HepG2 (cell line): ENCODE results near the gene SLC34A3. TPM values are rescaled to one million over a fixed set of nuclear protein-coding genes. Genes with fewer than 3 reads are reported as not detected.

ENCODE experiments used
- ATAC-seq: fragments of 200-7000 bp; cut with Tn5 transposase; 3 replicates; pipeline ENCODE4 v1.9.1; 2020; ENCODE audit warnings: mild to moderate bottlenecking, moderate library complexity
- BruUV-seq: library from RNA; stranded (reverse); fragments of 400-500 nt; replicated peaks from 2 replicates; lab custom pipeline; 2021; lab: Mats Ljungman, UMichigan
- CTCF ChIA-PET: fragments of 300-600 bp; formaldehyde crosslinking; extraction: SDS; loops from one replicate; lab custom pipeline; 2021; ENCODE audit warnings: low total read pairs, inconsistent platforms, low intra/inter-chr PET ratio; lab: Yijun Ruan, JAX
- POLR2A ChIA-PET: fragments of 350-600 bp; sonication (Branson Sonifier 250); formaldehyde crosslinking; loops from one replicate; lab custom pipeline; 2020; ENCODE audit warnings: antibody characterized with exemption, inconsistent platforms; lab: Yijun Ruan, JAX
- DNase-seq: peaks from one replicate; pipeline ENCODE4 v3.0.0-alpha.2; 2015; ENCODE audit warnings: low spot score
- FAIRE-seq: peaks from 3 replicates; lab custom pipeline; 2011; peaks lifted over from hg19 to GRCh38; lab: Jason Lieb, UNC
- H2AFZ ChIP-seq: one replicate; pipeline ENCODE4 v1.6.1; 2011; ENCODE audit warnings: low read length, inconsistent platforms
- H3K27ac ChIP-seq: fragments of 300-600 bp; 3 replicates; pipeline ENCODE4 v1.8.0; 2011; ENCODE audit warnings: mixed run types, mild to moderate bottlenecking, mixed read lengths, low read length, inconsistent platforms; ENCODE audit not compliant: insufficient read depth; ENCODE audit errors: extremely low read length
- H3K27me3 ChIP-seq, 2 experiments: fragments of 200-600 bp in 1 of 2; 2 replicates in 1 of 2; 3 replicates in 1 of 2; pipeline versions ENCODE4 v1.6.0 to v1.8.0; 2011; ENCODE audit warnings: low read length in 2 of 2, mild to moderate bottlenecking in 2 of 2, moderate library complexity in 2 of 2, inconsistent platforms in 1 of 2; ENCODE audit not compliant: insufficient read depth in 2 of 2, control insufficient read depth in 1 of 2
- H3K36me3 ChIP-seq, 2 experiments: fragments of 200-600 bp in 1 of 2; replicated peaks in 1 of 2; 2 replicates in 1 of 2; 3 replicates in 1 of 2; pipeline versions ENCODE4 v1.5.1 to v1.8.0; 2011; ENCODE audit warnings: low read length in 2 of 2, inconsistent platforms in 1 of 2; ENCODE audit not compliant: insufficient read depth in 2 of 2, control insufficient read depth in 1 of 2
- H3K4me1 ChIP-seq: 2 replicates; pipeline ENCODE4 v1.5.1; 2012; ENCODE audit warnings: low read length, inconsistent platforms; ENCODE audit not compliant: insufficient read depth
- H3K4me2 ChIP-seq: 2 replicates; pipeline ENCODE4 v1.6.0; 2011; ENCODE audit warnings: low read depth, low read length, inconsistent platforms
- H3K4me3 ChIP-seq, 3 experiments: fragments of 200-600 bp in 1 of 3; sonication (generic), shearing (Covaris generic) in 1 of 3; replicated peaks in 1 of 3; 2 replicates each; pipeline ENCODE4 v1.5.1; 2011 to 2016; ENCODE audit warnings: low read length in 3 of 3, inconsistent platforms in 2 of 3, low read depth in 2 of 3, mild to moderate bottlenecking in 2 of 3, control low read depth in 1 of 3, mixed read lengths in 1 of 3; ENCODE audit not compliant: insufficient read depth in 1 of 3
- H3K79me2 ChIP-seq: one replicate; pipeline ENCODE4 v1.6.1; 2011; ENCODE audit warnings: low read length, inconsistent platforms; ENCODE audit not compliant: insufficient read depth
- H3K9ac ChIP-seq: 2 replicates; pipeline ENCODE4 v1.6.0; 2011; ENCODE audit warnings: mild to moderate bottlenecking, low read depth, low read length, inconsistent platforms; ENCODE audit not compliant: insufficient read depth
- H3K9me3 ChIP-seq: 2 replicates; pipeline ENCODE4 v1.5.1; 2012; ENCODE audit warnings: mild to moderate bottlenecking, low read length
- H4K20me1 ChIP-seq: 2 replicates; pipeline ENCODE4 v1.6.0; 2011; ENCODE audit warnings: inconsistent platforms, mild to moderate bottlenecking, low read length, moderate library complexity; ENCODE audit not compliant: insufficient read depth
- HOXA9 ChIP-seq: sonication (generic); formaldehyde crosslinking; IDR thresholded peaks from 2 replicates; pipeline ENCODE4 v1.8.1; 2022; ENCODE audit warnings: missing genetic modification reagents, mild to moderate bottlenecking, moderate library complexity, borderline replicate concordance
- MYC ChIP-seq: sonication (generic); formaldehyde crosslinking; IDR thresholded peaks from 2 replicates; pipeline ENCODE4 v1.9.0; 2021; ENCODE audit warnings: missing genetic modification reagents, borderline replicate concordance
- U2AF1 ChIP-seq: fragments of 200-400 bp; formaldehyde crosslinking; optimal IDR thresholded peaks from 2 replicates; pipeline ENCODE3; 2017; ENCODE audit warnings: mild to moderate bottlenecking, low read depth, low read length
- ZNF687 ChIP-seq: sonication (generic); formaldehyde crosslinking; IDR thresholded peaks from 2 replicates; pipeline ENCODE4 v1.5.1; 2020; ENCODE audit warnings: mild to moderate bottlenecking, missing genetic modification reagents, moderate library complexity
- WGBS: methylation state at CpG from one replicate; pipeline ENCODE4 v1.1.6; 2017; ENCODE audit warnings: low lambda C conversion rate; 5-methylcytosine and 5-hydroxymethylcytosine counted together
- in situ Hi-C: cut with HindIII; loops from 2 replicates; pipeline ENCODE4 v1.10.0; 2017; ENCODE audit warnings: low pct_unique_long_range_greater_than_20kb; ENCODE audit not compliant: extremely low pct_ligation_motif_present
- intact Hi-C: fragments of 100-400 bp; cut with micrococcal nuclease; formaldehyde crosslinking; loops from one replicate; pipeline ENCODE4 v1.10.0; 2022; ENCODE audit not compliant: unreplicated experiment
- polyA plus RNA-seq, 8 experiments: library from polyadenylated mRNA; depleted of rRNA in 3 of 8; stranded (reverse) in 7 of 8; unstranded in 1 of 8; fragments of >200 nt; fragmentation: Illumina TruSeq in 4 of 8; extraction: Trizol in 4 of 8; gene quantifications; 2 replicates each; pipeline versions ENCODE4 v1.2.1 to v1.2.3, GENCODE V29; 2011 to 2016; ENCODE audit warnings: low read depth in 4 of 8, missing spikeins in 1 of 8, mixed read lengths in 1 of 8; ENCODE audit not compliant: insufficient read depth in 1 of 8
- total RNA-seq, 5 experiments: library from RNA; depleted of rRNA; stranded (reverse); fragments of >200 nt; fragmentation: Illumina TruSeq; extraction: Trizol; gene quantifications; 2 replicates each; pipeline ENCODE4 v1.2.3, GENCODE V29; 2016; ENCODE audit warnings: low read depth in 1 of 5
- TF ChIP-seq, protein P1 (sequence below): IDR thresholded peaks from 2 replicates; pipeline ENCODE4 v1.6.1; 2016; ENCODE audit warnings: low read depth, borderline replicate concordance
- TF ChIP-seq, protein P2 (sequence below): IDR thresholded peaks from 2 replicates; pipeline ENCODE4 v1.6.1; 2016; ENCODE audit warnings: low read depth, missing genetic modification reagents, missing compliant biosample characterization

Gene SLC34A3
- total and polyA plus RNA-seq, 2 of the 13 experiments (the other 11 are each of a cell fraction or from before 2014, with no cell fraction given) = 0.07 to 1.0 TPM

- TF ChIP-seq, protein P1, sequence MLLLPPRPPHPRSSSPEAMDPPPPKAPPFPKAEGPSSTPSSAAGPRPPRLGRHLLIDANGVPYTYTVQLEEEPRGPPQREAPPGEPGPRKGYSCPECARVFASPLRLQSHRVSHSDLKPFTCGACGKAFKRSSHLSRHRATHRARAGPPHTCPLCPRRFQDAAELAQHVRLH (CRISPR knock-in tag) = no peak
- TF ChIP-seq U2AF1 = no peak
- 0 out of 2 replicates have a peak, but pooled peaks have one; percentile 0 for TF ChIP-seq ZNF687
- 0 out of 2 replicates have a peak, but pooled peaks have one; percentile 3 for TF ChIP-seq MYC
- TF ChIP-seq, all 625 proteins: peak for 6
These were observed 17.1 kb downstream of the SLC34A3 start (continued) for GRCh38 chr9:137247916-137248175.

GRCh38 chr9:137250329-137251193, 19.9 kb downstream of the SLC34A3 start:
- CTCF ChIA-PET = no interaction called here
- DNase-seq (no peak), ATAC-seq (peak; percentile 12), FAIRE-seq (no peak)
- in situ Hi-C loops = no loop called here
- peaks cover 78% of the 10 kb centered on the region for H3K4me1 ChIP-seq
- no peaks in the 10 kb centered on the region for H3K36me3 ChIP-seq
- intact Hi-C loops = no loop called here
- no peaks in the 10 kb centered on the region for H4K20me1 ChIP-seq
- peaks cover 2 to 9% of the 10 kb centered on the region in 2 experiments; a peak in 2 of 5 replicates for H3K27me3 ChIP-seq
- no peaks in the 10 kb centered on the region for H3K9me3 ChIP-seq
- H3K79me2 ChIP-seq = peaks cover 3% of the 10 kb centered on the region
- H2AFZ ChIP-seq = no peak overlapping the region
- H3K4me3 ChIP-seq = peak overlapping the region in 1 of 3 experiments; percentile 15; a peak in 1 of 6 replicates
- H3K4me2 ChIP-seq = peak overlapping the region; percentile 48
- BruUV-seq = no TSS peak
- H3K27ac ChIP-seq = no peak overlapping the region
- peak overlapping the region; percentile 14; the same call in 1 of the 2 replicates for H3K9ac ChIP-seq
- POLR2A ChIA-PET = interaction anchor here (1.2 to 14.2 kb wide), 2 partner anchors 8 to 26 kb away, joined by 3 to 317 read pairs; partner anchors contain the start of gene TUBB4B
- no CpG with 5 or more reads among the region's 18 CpGs for WGBS
- no peak for TF ChIP-seq HOXA9 (CRISPR knock-in tag)
- TF ChIP-seq, protein P2, sequence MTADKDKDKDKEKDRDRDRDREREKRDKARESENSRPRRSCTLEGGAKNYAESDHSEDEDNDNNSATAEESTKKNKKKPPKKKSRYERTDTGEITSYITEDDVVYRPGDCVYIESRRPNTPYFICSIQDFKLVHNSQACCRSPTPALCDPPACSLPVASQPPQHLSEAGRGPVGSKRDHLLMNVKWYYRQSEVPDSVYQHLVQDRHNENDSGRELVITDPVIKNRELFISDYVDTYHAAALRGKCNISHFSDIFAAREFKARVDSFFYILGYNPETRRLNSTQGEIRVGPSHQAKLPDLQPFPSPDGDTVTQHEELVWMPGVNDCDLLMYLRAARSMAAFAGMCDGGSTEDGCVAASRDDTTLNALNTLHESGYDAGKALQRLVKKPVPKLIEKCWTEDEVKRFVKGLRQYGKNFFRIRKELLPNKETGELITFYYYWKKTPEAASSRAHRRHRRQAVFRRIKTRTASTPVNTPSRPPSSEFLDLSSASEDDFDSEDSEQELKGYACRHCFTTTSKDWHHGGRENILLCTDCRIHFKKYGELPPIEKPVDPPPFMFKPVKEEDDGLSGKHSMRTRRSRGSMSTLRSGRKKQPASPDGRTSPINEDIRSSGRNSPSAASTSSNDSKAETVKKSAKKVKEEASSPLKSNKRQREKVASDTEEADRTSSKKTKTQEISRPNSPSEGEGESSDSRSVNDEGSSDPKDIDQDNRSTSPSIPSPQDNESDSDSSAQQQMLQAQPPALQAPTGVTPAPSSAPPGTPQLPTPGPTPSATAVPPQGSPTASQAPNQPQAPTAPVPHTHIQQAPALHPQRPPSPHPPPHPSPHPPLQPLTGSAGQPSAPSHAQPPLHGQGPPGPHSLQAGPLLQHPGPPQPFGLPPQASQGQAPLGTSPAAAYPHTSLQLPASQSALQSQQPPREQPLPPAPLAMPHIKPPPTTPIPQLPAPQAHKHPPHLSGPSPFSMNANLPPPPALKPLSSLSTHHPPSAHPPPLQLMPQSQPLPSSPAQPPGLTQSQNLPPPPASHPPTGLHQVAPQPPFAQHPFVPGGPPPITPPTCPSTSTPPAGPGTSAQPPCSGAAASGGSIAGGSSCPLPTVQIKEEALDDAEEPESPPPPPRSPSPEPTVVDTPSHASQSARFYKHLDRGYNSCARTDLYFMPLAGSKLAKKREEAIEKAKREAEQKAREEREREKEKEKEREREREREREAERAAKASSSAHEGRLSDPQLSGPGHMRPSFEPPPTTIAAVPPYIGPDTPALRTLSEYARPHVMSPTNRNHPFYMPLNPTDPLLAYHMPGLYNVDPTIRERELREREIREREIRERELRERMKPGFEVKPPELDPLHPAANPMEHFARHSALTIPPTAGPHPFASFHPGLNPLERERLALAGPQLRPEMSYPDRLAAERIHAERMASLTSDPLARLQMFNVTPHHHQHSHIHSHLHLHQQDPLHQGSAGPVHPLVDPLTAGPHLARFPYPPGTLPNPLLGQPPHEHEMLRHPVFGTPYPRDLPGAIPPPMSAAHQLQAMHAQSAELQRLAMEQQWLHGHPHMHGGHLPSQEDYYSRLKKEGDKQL (CRISPR knock-in tag) = no peak
